ENCODE measurements around the gene EPB41L1.

EPB41L1 gene

DNA sequence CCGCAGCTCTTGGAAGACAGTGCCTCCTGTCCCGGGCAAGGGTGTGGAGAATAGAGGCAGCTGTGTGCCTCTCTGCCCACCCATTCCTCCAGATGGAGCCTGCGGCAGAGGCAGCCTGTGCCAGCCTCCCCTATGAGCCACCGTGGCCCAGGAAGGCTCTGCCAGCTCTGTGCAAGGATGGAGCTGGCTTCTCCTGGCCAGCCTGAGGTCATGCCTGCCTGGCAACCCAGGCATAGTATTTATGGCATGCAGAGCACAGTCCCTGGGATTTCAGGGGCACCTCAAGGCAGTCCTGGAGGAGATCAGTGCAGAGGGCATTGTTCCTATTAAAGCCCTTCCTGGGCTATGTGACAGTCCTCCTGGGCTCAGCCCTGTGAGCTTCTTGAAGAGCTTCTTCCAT is 1.5 kb downstream of the EPB41L1 start:
- no peak for DNase-seq (ENCODE audit: low read depth)

DNA sequence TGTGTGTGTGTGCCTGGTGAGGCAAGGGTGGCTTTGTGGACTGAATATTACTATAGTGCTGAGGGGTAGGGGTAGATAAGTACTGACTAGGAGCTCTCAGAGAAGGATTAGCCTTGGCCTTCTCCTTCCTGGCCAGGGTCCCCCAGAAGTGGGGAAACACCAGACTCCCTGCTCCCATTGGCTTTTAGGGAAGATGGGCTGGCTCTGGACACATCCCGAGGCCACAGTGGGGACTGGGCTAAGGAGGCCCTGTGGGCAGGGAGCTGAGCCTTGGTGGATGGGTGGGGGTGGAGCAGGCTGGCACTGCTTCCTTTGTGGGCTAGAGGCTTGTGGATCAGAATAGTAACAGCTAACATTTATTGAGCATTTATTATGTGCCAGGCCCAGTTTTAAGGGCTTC is 3.1 kb downstream of the EPB41L1 start:
- no peak for DNase-seq (ENCODE audit: low read depth)

DNA sequence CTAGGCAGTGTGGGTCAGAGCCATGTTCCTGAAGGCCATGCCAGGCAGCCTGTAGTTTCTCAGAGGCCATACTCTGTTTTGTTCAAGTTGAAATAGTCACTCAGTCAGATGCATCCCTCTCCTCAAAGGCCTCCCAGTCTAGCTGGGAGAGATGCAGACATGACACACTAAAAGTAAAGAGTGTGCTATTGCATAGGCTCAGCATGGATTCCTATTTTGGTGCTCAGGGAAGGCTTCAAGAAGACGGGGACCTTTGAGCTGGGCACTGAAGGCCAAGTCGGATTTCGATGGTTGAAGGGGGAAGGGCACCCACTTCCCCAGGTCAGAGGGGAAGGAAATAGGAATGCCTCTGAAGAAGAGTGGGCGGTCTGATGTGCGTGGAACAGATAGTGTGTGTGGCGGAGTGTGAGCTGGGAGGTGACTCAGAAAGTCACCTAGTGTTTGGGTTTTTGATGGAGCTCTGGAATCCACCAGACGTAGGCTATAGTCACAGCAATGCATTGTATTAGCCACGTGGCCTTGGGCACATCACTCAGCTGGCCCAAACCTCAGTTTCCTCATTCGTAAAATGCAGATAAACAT is 3.7 kb downstream of the EPB41L1 start:
- DNase-seq (ENCODE audit: low read depth), result no peak

DNA sequence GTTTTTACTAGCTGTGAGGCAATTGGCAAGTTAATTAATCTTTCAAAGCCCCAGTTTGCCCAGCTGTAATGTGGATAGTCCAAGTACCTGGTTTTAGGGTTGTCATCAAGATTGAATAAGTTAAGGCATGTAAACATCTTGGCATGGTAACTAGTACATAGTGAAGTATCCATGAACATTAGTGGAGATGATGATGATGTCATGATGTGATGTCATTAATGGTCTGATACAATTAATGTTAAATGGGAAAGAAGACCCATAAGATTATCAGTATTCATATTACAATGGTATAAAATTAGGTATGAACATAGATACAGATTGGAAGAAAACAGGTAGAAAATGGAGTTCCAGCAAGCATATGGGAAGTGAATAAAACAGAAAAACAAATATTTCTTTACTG is 5.3 kb downstream of the EPB41L1 start:
- DNase-seq (ENCODE audit: low read depth), result no peak

DNA sequence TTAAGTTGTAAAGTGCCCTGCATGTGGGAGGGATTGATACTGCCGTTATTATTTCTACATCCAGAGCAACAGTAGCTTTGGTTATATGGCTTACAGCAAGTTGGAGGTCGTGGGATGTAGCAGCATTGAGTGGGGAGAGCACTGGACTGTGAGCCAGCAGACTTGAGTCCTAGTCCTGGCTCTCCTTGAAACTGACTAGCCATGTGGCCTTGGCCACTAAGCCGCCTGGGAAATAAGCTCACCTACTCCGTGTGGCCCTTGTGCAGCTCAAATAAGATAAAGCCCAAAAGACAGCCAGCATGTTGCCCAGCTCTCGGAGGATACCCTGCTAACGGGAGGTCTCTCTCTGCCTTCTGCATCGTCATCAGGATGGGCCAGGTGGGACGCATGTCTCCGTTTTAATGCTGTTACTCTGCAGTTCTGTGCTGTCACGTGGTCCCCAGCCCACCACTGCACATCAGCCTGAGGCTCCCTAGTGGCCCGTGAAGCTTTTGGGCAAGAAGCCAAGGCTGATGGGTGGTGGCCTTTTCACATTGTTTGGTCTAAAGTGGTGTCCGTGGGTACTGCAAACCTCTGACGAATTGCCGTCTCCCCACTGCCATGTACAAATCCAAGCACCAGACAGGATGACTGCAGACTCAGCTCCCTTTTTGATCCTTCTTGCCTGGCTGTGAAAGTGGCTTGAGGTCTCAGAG is 7.9 kb downstream of the EPB41L1 start:
- no peak for DNase-seq (ENCODE audit: low read depth)

DNA sequence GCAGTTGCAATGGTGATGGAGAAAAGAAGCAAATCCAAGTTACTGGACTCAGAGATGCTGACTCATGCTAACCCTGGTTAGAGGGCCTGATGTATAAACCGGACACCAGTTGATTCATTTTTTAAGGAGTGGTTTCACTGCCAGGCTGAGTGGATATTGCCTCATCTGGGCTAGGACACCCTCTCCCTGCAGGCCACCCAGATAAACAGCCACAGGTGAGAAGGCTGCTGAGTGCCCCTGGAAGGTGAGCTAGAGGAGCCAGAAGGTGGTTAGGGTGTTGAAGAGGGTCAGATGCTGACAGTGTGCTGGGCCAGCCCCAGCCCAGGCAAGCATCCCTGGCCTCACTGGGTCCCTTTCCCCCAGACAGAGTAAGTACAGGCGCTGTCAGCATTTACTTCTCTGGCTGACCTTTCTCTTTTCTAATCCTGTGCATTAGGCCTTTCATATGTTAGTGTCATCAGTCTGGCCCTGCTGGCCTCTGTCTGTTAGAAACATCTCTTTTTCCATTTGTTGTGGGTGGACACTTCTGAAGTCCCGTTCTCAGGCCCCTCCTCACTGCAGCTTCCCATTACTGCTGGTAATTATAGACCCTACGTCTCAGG is 13.5 kb downstream of the EPB41L1 start:
- no peak for DNase-seq (ENCODE audit: low read depth)

DNA sequence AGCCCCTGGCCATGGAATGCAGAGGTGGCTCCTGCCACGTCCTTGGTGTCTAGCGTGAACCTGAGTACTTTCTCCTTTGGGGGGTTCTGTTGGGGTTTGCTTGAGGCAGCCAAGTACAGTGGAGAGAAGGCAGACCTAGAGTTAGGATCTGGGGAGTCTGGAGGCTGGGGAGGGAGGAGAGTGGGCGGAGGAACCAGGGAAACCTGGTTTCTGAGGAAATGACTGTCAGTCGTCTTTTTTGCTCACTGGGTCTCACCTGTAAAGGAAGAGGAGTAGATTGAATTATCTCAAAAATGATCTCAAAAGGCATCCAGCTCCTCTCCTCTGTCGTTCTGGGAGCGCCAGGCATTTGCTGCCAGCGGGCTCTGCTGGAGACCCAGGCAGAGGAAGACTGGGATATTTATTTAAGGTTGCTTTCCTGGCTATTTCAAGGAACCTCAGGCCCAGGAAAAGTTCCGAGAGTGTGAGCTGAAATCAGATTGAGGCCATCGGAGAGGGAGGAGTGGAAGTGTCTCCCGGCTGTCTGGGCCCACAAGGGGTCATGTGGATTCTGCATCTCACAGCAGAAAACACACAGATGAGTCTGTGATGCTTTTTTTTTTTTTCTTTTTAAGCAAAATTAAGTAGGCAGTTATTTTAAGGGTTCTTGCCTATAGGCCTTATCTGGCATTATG is 16.1 kb downstream of the EPB41L1 start:
- DNase-seq (ENCODE audit: low read depth), result no peak

DNA sequence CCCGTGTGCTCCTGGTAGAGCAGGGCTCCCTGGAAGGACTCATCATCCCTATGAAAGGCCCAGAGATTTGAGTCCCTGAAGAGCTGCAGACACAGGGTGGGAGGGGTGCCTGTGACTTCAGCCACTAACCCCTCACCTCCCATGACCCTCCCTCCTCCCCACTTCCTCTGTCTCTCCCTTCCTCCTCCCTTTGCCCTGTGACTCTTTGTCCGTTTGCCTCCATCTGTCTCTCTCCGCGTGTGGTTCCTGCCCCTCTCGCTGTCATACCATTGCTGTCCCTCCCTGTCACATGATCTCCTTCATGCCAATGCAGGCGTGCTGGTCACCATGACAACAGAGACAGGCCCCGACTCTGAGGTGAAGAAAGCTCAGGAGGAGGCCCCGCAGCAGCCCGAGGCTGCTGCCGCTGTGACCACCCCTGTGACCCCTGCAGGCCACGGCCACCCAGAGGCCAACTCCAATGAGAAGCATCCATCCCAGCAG is 19.0 kb downstream of the EPB41L1 start:
- no peak for DNase-seq (ENCODE audit: low read depth)

DNA sequence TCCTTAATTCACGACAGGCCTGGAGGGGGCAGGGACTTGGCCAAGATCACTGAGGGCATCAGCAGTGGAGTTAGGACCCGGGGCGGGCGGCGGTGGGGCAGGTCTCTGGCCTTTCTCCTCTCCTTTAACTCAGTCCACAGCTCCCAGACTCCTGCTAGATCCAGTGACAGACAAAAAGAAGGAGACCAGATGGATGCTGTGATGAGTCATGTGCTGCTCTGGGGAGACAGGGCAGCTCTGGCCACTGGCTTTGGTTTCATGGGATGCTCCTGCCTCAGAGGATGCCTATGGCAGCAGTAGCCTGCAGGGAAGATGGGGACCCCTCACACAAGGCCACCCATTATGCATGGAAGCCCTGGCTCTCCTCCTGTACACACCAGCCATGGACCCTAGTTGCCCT is 20.5 kb downstream of the EPB41L1 start:
- no peak for DNase-seq (ENCODE audit: low read depth)

DNA sequence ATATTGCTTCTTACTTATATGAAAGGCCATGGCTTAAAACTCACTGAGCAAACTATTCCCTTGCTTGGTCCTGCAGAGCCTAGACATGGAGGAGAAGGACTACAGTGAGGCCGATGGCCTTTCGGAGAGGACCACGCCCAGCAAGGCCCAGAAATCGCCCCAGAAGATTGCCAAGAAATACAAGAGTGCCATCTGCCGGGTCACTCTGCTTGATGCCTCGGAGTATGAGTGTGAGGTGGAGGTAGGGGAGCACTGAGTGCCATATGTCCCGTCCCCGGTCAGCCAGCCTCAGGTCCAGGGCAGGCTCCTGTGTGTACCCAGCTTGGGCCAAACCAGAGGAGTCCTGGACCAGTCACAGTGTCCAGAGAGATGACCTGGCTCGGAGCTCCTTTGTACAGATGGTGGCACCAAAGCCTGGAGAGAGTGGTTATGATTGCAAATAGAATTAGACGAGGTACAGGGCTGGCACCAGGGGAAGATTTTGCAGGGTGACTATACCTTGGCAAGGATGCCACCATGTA is 21.0 kb downstream of the EPB41L1 start:
- DNase-seq (ENCODE audit: low read depth), result no peak

DNA sequence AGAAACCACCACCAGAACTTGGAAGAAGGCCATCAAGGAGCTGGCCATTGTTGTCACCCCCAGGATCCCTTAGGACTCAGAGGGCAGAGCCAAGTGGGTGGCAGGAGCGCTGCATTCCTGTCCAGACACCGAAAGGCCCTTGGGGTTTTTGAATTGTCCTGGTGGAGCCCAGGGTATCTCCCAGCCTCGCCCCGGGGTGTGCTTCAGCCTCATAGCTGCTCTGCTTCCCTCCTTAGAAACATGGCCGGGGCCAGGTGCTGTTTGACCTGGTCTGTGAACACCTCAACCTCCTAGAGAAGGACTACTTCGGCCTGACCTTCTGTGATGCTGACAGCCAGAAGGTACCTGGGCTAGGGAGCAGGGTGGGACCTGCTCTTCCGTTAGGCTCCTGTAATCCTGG is 23.2 kb downstream of the EPB41L1 start:
- DNase-seq (ENCODE audit: low read depth), result no peak

DNA sequence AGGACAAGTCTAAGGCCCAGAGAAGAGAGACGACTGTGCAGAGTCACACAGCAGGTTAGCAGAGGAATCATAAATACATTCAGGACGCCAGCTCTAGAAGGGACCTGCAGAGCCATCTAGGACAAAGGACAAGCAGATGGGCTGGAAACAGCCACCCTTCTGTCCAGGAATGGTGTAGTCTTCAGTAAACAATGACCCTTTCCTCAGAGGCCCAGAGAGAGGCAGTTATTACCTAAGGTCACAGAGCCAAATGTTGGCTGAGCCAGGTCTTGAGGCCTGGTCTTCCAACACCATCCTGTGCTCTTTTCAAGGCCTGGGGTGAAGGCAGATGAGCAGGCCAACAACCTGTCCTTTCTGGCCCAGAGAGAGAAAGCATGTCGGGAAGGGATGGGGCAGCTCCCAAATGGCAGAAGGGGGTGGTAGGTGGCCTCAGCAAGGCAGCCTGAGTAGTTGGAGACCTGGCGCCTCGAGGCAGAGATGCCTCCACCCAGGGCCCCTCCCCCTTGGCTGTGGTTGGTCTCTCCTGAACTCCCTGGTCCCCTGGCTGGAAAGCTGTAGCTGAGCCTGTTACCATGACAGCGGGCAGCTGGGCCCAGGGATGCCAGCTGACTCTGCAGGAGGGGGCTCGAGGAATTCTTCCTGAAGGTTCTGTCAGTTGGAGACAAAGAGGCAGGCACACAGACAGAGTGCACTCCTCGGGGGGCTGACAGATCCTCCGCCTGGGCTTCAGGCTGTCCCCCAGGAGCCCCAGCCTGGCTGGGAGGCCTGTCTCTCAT is 24.8 kb downstream of the EPB41L1 start:
- DNase-seq (ENCODE audit: low read depth), result no peak

DNA sequence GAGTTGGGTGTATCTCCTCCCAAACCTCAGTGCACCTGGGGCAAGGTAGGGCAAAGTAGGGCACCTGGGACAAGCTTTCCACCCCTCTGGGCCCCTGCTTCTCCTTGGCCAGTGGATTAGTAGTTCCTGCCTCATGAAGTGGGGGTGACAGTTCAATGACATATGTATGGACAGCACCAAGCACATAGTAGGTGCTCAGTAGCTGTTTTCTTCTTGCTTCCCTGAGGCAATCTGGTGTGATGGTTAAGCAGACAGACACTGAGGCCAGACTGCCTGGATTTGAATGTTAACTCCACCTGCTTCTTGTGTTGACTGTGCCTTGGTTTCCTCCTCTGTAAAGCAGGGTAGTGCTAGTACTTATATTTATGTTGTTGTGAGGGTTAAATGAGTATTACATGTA is 25.8 kb downstream of the EPB41L1 start:
- DNase-seq (ENCODE audit: low read depth), result no peak

DNA sequence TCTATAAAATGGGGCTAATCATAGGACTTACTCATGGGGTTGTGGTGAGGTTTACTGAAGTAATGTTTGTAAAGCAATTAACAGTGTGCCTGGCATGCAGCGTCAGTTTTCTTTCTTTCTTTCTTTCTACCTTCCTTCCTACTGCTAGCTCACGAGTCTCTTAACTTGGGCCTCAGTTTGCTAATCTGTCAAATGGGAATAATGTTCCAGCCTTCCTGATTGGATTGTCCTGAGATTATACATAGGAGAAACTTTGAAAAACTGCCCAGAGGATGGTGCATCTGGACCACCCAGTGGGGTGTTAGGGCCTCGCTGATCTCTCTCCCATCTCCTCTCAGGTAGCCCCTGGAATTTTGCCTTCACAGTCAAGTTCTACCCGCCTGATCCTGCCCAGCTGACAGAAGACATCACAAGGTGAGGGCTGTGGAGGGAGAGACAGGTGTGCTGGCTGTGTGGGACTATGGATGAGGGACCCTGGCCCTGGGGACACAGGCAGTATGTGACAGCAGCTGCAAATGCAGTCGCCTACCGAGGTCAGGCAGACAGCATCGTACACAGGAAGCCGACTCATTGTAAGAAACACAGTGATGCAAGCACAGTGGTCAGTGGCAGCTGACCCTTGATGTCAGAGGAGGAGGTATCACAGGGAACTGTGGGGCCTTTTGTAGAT is 27.5 kb downstream of the EPB41L1 start:
- no peak for DNase-seq (ENCODE audit: low read depth)

DNA sequence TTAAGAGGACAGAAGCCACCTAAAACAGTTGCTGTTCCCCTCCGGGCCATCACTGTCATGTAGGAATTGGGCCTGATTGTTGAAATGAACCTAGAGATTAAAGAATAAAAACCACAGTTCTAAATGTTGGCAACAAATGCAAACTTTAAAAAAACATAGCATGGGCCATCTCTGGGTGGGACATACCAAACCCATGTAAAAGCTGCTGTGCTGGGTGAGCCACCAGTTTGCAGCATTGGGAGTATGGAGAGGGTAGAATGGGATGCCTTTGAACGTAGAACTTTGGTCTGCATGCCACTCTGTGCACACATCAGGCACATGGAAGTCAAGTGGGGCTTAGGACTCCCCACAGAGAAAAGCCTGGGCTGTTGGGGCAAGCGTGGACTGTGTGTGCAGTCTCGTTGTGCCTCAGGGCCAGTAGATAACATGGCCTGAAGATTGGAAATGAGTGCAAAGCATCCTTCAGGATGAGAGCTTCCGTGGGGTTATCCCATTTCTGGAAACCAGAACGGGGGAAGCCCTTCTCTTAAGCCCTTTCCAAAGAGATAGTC is 28.1 kb downstream of the EPB41L1 start:
- DNase-seq (ENCODE audit: low read depth), result no peak

DNA sequence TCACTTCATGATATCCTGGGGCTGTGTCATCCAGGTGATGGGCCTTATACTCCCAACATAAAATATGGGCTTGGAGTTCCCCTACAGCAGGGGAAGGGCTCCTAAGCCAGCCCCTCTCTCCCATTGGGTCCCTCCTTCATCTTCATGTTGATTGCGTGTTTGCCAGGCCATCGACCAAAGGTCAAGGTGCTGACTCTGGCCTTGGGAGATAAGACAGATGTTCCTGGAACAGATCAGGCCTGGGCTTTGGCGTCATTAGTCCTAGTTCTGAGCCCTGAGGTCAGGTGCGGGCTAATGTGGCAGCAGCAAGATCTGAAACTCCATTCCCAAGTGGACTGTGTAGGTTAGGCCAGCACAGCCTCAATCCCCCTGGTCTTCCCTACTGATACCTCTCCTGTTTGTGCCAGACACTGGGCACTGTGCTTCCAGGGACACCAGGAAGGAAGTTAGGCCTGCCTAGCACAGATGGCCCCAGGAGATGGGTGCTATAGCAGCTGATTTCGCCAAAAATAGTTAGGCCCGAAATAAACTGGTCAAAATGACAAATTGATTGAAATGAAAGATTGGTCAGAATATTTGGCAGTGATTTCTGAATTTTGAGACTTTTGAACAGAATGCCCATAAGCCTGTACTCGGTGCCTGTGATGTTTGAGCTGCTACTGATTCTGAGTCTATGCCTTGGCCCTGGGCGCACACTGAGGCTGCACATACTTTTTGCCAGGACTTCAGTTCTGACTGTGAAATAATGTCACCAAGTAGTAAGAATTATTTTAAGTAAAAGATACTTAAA is 28.8 kb downstream of the EPB41L1 start:
- DNase-seq (ENCODE audit: low read depth), result no peak

DNA sequence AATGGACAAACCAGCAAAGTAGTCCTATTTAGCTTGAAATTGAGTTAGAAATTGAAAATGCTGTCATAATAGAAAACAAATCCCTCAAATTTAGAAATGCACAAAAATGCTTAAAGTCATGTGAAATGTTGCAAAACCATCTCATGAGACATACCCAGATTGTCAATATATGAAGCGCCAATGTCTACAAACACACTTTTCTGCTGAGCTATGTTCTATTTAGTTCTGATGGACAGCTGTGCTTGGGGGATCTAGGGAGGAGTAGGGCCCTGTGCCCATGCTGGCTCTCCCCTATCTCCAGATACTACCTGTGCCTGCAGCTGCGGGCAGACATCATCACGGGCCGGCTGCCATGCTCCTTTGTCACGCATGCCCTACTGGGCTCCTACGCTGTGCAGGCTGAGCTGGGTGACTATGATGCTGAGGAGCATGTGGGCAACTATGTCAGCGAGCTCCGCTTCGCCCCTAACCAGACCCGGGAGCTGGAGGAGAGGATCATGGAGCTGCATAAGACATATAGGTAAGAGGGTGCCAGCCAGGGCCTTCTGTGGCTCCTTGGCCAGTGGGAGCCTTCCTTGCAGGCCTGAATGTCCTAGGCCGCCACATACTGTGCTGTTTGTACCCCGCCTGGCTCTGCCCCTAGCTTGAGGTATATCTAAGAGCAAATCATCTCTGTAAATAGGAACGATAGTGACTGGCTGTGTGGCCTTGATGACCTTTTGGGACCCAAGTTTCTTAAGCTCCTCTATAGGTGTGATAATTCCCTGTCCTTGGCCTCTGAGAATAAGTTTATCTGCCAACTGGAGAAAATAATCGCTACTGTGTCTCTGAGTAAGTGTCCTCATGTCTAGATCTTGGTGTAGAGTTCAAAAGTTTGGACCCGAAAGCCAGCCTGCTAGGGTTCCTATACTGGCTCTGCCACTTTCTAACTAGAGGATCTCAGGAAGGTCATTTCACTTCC is 30.6 kb downstream of the EPB41L1 start:
- DNase-seq (ENCODE audit: low read depth), result no peak

DNA sequence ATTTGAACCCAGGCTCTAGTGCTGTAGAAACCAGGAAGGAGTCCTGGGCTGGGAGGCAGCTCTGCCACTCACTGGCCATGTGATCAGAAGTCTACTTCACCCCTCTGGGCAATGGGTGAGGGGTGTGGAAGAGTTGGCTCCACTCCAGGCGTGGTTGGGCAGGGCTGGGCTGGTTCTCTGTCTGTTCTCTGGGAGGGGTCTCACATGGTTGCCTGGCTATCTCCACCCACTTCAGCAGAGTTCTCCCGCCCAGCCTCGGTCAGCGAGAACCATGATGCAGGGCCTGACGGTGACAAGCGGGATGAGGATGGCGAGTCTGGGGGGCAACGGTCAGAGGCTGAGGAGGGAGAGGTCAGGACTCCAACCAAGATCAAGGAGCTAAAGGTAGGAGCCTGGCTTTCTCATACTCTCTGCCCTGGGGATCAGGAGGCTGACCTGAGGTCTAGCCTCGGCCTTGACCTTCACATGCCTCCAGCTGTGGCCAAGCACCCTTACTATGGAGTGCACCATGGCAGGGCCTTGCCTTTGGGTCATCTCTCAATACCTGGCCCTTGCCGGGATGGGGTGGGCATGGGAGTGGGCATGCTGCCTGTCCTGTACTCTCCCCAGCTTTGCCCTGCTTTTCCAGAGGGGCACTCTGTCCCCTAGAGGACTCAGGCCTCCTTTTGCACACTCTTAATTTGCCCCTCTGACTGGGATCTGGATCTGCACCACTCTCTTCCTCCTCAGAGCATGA is 39.6 kb downstream of the EPB41L1 start:
- DNase-seq (ENCODE audit: low read depth), result no peak

Data from activated T-helper 9 cell treated with anti-CD3 and anti-CD28 coated beads, Interleukin-2, amount 50 U/mL, for 16 hours (primary cell).